Measurements from ENCODE around the gene ASTN2. TPM values are rescaled to one million over a fixed set of nuclear protein-coding genes. Genes with fewer than 3 reads are reported as not detected.

ASTN2 gene
- polyA plus RNA-seq, 1 experiment = 6.6 TPM

- DNase-seq (ENCODE audit: low read depth, low spot score) = no peak
- Histone ChIP-seq H3K27me3 (ENCODE audit: control insufficient read depth, insufficient read depth, low read length) (no peaks in the 10 kb centered on the region), H3K27ac (ENCODE audit: low read depth, low read length) (no peak overlapping the region), H3K4me3 (ENCODE audit: low read depth, low read length) (no peak overlapping the region), H3K9me3 (ENCODE audit: control insufficient read depth, insufficient read depth, low read length) (peaks cover 10% of the 10 kb centered on the region)
- CTCF ChIA-PET = no interaction called here
- POLR2A ChIA-PET = no interaction called here
- no peak for TF ChIP-seq CTCF (IDR thresholded peaks at IDR 0.05; ENCODE audit: low read depth, low read length)
Measured at GRCh38 chr9:117249799-117250198, 165.1 kb downstream of the ASTN2 start.

GRCh38 chr9:117247266-117247665 lies 167.6 kb downstream of the ASTN2 start:
- no peak for TF ChIP-seq CTCF (IDR thresholded peaks at IDR 0.05; ENCODE audit: low read depth, low read length)
- ChIA-PET CTCF (no interaction called here), POLR2A (no interaction called here)
- Histone ChIP-seq H3K4me3 (ENCODE audit: low read depth, low read length) (no peak overlapping the region), H3K27me3 (ENCODE audit: control insufficient read depth, insufficient read depth, low read length) (no peaks in the 10 kb centered on the region), H3K9me3 (ENCODE audit: control insufficient read depth, insufficient read depth, low read length) (peaks cover 6% of the 10 kb centered on the region), H3K27ac (ENCODE audit: low read depth, low read length) (no peak overlapping the region)
- no peak for DNase-seq (ENCODE audit: low read depth, low spot score)

GRCh38 chr9:117245175-117245829 lies 169.6 kb downstream of the ASTN2 start:
- ChIA-PET CTCF (no interaction called here), POLR2A (no interaction called here)
- no peak for TF ChIP-seq CTCF (IDR thresholded peaks at IDR 0.05; ENCODE audit: low read depth, low read length)
- Histone ChIP-seq H3K4me3 (ENCODE audit: low read depth, low read length) (no peak overlapping the region), H3K9me3 (ENCODE audit: control insufficient read depth, insufficient read depth, low read length) (peaks cover 6% of the 10 kb centered on the region), H3K27me3 (ENCODE audit: control insufficient read depth, insufficient read depth, low read length) (no peaks in the 10 kb centered on the region), H3K27ac (ENCODE audit: low read depth, low read length) (no peak overlapping the region)
- no peak for DNase-seq (ENCODE audit: low read depth, low spot score)

- H3K27me3 ChIP-seq (ENCODE audit: control insufficient read depth, insufficient read depth, low read length) = no peaks in the 10 kb centered on the region
- H3K27ac ChIP-seq (ENCODE audit: low read depth, low read length) = no peak overlapping the region
- peaks cover 12% of the 10 kb centered on the region for H3K9me3 ChIP-seq (ENCODE audit: control insufficient read depth, insufficient read depth, low read length)
- no peak overlapping the region for H3K4me3 ChIP-seq (ENCODE audit: low read depth, low read length)
- POLR2A ChIA-PET = no interaction called here
- no peak for TF ChIP-seq CTCF (IDR thresholded peaks at IDR 0.05; ENCODE audit: low read depth, low read length)
- CTCF ChIA-PET = interaction anchor here (0.6 kb wide), 1 partner anchor 31 kb away, joined by 3 read pairs; no protein-coding TSS in a partner anchor
- no peak for DNase-seq (ENCODE audit: low read depth, low spot score)
Measured at GRCh38 chr9:117242082-117242481, 172.8 kb downstream of the ASTN2 start.

- CTCF ChIA-PET = no interaction called here
- Histone ChIP-seq H3K27me3 (ENCODE audit: control insufficient read depth, insufficient read depth, low read length) (no peaks in the 10 kb centered on the region), H3K9me3 (ENCODE audit: control insufficient read depth, insufficient read depth, low read length) (peaks cover 10% of the 10 kb centered on the region; the same call in 1 of the 2 replicates), H3K4me3 (ENCODE audit: low read depth, low read length) (no peak overlapping the region), H3K27ac (ENCODE audit: low read depth, low read length) (no peak overlapping the region)
- no peak for DNase-seq (ENCODE audit: low read depth, low spot score)
- TF ChIP-seq CTCF (IDR thresholded peaks at IDR 0.05; ENCODE audit: low read depth, low read length) = no peak
- POLR2A ChIA-PET = no interaction called here
Measured at GRCh38 chr9:117239428-117239827, 175.4 kb downstream of the ASTN2 start.

All from AG04450 (cell line).